Measurements from ENCODE around the gene ENTR1.

DNA sequence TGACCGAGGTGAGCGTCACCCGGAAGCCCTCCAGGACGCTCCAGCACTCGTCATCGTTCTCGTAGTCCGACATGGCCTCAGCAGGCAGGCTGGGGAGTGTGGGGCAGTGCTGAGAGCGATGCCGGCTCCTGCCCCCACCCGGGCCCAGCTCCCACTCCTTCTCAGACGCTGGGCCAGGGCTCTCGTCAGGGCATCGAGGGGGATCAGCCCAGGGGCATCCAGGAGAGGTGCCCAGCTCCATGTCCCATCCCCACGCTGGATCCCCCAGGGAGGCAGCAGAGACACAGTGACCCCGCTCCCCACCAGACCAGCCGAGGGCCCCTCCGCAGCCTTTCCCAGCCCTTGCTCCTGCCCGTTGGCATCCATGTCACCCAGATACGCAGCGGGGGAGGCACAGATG lies 38.4 kb downstream of the ENTR1 start:
- TF ChIP-seq, protein P1, sequence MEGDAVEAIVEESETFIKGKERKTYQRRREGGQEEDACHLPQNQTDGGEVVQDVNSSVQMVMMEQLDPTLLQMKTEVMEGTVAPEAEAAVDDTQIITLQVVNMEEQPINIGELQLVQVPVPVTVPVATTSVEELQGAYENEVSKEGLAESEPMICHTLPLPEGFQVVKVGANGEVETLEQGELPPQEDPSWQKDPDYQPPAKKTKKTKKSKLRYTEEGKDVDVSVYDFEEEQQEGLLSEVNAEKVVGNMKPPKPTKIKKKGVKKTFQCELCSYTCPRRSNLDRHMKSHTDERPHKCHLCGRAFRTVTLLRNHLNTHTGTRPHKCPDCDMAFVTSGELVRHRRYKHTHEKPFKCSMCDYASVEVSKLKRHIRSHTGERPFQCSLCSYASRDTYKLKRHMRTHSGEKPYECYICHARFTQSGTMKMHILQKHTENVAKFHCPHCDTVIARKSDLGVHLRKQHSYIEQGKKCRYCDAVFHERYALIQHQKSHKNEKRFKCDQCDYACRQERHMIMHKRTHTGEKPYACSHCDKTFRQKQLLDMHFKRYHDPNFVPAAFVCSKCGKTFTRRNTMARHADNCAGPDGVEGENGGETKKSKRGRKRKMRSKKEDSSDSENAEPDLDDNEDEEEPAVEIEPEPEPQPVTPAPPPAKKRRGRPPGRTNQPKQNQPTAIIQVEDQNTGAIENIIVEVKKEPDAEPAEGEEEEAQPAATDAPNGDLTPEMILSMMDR (conservative IDR thresholded peaks at IDR 0.05), result no peak
- no peak for TF ChIP-seq ZFX (IDR thresholded peaks at IDR 0.05)

Measured in C4-2B (cell line).